Thyroid gland (tissue), 4 donors: Measurements from ENCODE around the gene NDUFA8. TPM values are rescaled to one million over a fixed set of nuclear protein-coding genes. Genes with fewer than 3 reads are reported as not detected.

ENCODE experiments used
- DNase-seq, 2 donors: peaks; one replicate each; pipeline ENCODE4 v3.0.0-alpha.2; 2019
- H3K27ac ChIP-seq, 3 donors: fragments of 200-600 bp; sonication (generic); 1 replicate in 2 of 3; 2 replicates in 1 of 3; pipeline ENCODE4 v1.5.1; 2016 to 2019; ENCODE audit warnings: mild to moderate bottlenecking in 1 of 3, moderate library complexity in 1 of 3
- H3K27me3 ChIP-seq: fragments of 200-600 bp; sonication (generic); one replicate; pipeline ENCODE4 v1.5.1; 2019
- H3K36me3 ChIP-seq, 2 donors: fragments of 200-600 bp; sonication (generic); one replicate each; pipeline ENCODE4 v1.5.1; 2016 to 2019
- H3K4me1 ChIP-seq, 2 donors: fragments of 200-600 bp; sonication (generic); one replicate each; pipeline ENCODE4 v1.5.1; 2017 to 2019
- H3K4me3 ChIP-seq, 3 donors: fragments of 200-600 bp; sonication (generic); replicated peaks in 1 of 3; 1 replicate in 2 of 3; 2 replicates in 1 of 3; pipeline ENCODE4 v1.5.1; 2016; ENCODE audit warnings: mild to moderate bottlenecking in 1 of 3
- H3K9me3 ChIP-seq: fragments of 200-600 bp; sonication (generic); one replicate; pipeline ENCODE4 v1.5.1; 2017
- POLR2A ChIP-seq, 2 donors: fragments of 450-650 bp; IDR thresholded peaks; one replicate each; pipeline ENCODE4 v1.6.1; 2017; ENCODE audit warnings: antibody characterized with exemption in 2 of 2, mild to moderate bottlenecking in 2 of 2, moderate library complexity in 1 of 2
- WGBS, 2 donors: methylation state at CpG; one replicate each; pipeline ENCODE4 v1.1.5; 2017; 5-methylcytosine and 5-hydroxymethylcytosine counted together
- intact Hi-C: fragments of 100-400 bp; cut with DNase I; formaldehyde crosslinking; loops from one replicate; pipeline ENCODE4 v1.15.1; 2023
- total RNA-seq, 4 donors: library from RNA; depleted of rRNA; stranded (reverse); fragments of >200 nt; gene quantifications; one replicate each; pipeline ENCODE4 v1.2.3, GENCODE V29; 2016
- TF ChIP-seq, protein P1 (sequence below), 6 experiments: fragments of 200-600 bp in 3 of 6; fragments of 450-650 bp in 3 of 6; sonication (generic) in 3 of 6; IDR thresholded peaks; one replicate each; pipeline ENCODE4 v1.5.1; 2016 to 2019; ENCODE audit warnings: antibody characterized with exemption in 6 of 6, mild to moderate bottlenecking in 2 of 6, inconsistent platforms in 1 of 6, moderate library complexity in 1 of 6

NDUFA8 gene
- total RNA-seq, 4 donors from 2014 or later: 18.1 to 70.7 (median 53.2) TPM

DNA sequence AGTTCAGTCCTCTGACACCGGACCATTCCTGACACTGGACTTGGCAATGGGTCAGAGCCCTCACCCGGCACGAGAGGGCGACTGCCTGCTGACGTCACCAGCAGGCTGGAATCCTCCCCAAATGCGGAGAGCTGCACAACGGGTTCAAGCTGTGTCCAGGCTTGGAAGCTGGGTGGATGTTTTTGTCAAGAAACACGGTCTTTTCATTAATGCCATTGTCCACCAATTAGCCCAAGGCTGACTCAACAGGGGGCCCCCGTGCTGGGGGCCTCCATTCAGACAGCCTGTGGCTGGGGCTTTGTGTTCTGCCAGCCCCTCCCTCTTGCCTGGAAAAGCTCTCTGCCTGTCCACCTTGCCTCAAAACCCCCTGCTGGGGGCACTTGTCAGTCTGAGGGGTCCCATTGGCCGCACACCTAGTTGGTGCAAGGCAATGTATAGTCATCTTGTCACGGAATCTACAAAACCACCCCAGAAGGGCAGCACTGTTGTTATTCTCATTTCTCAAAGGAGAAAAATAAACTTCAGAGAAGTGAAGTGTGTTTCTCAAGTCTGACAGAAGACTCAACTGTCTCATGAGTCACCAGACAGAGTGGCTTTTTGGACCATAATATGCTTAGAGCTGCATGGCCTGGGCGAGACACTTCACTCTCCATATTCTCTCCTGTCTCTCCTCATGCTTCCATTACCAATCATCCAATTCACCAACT is 24.6 kb downstream of the NDUFA8 start:
- DNase-seq: peak; percentile 17 to 19
- no peak overlapping the region for H3K27ac ChIP-seq
- intact Hi-C loops: no loop called here
- H3K4me3 ChIP-seq: no peak overlapping the region
- no peak for TF ChIP-seq POLR2A (IDR thresholded peaks at IDR 0.05)
- TF ChIP-seq, protein P1, sequence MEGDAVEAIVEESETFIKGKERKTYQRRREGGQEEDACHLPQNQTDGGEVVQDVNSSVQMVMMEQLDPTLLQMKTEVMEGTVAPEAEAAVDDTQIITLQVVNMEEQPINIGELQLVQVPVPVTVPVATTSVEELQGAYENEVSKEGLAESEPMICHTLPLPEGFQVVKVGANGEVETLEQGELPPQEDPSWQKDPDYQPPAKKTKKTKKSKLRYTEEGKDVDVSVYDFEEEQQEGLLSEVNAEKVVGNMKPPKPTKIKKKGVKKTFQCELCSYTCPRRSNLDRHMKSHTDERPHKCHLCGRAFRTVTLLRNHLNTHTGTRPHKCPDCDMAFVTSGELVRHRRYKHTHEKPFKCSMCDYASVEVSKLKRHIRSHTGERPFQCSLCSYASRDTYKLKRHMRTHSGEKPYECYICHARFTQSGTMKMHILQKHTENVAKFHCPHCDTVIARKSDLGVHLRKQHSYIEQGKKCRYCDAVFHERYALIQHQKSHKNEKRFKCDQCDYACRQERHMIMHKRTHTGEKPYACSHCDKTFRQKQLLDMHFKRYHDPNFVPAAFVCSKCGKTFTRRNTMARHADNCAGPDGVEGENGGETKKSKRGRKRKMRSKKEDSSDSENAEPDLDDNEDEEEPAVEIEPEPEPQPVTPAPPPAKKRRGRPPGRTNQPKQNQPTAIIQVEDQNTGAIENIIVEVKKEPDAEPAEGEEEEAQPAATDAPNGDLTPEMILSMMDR (IDR thresholded peaks at IDR 0.05): no peak
- no peaks in the 10 kb centered on the region for H3K9me3 ChIP-seq
- H3K4me1 ChIP-seq: peaks cover 0 to 9% of the 10 kb centered on the region in 2 donors
- 38 to 46% methylated on average over 8 to 9 of the region's 12 CpGs for WGBS, 2 donors
- no peaks in the 10 kb centered on the region for H3K27me3 ChIP-seq
- H3K36me3 ChIP-seq: no peaks in the 10 kb centered on the region

DNA sequence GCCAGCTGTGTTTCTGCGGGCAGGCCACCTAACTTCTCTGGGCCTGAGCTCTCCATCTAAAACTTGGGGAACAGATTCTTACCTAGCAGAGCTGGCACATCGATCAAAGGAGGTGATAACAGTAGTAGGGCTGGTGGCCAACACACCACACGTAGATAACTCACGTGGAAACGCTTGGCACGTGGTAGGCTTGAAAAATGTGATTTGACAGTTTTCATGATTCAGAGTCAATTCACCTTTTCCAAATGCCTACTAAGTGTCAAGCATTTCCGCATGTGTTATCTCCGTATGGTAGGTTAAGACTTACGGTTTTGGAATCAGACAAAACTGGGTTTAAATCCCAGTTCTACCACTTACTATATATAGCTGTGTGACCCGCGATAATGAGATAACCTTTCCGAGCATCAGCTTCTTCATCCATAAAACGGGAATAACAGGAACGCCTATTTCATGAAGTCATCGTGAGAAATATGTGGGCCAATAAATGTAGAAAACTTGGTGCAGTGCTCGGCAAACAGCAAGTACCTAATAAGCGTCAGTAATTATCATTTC is 25.5 kb downstream of the NDUFA8 start:
- H3K4me1 ChIP-seq: peaks cover 0 to 9% of the 10 kb centered on the region in 2 donors
- no peaks in the 10 kb centered on the region for H3K27me3 ChIP-seq
- no peaks in the 10 kb centered on the region for H3K9me3 ChIP-seq
- 79 to 81% methylated on average over 17 of the region's 17 CpGs for WGBS, 2 donors
- H3K36me3 ChIP-seq: no peaks in the 10 kb centered on the region
- no peak for DNase-seq
- TF ChIP-seq, protein P1 (IDR thresholded peaks at IDR 0.05): no peak
- no peak for TF ChIP-seq POLR2A (IDR thresholded peaks at IDR 0.05)
- no peak overlapping the region for H3K27ac ChIP-seq
- no peak overlapping the region for H3K4me3 ChIP-seq
- intact Hi-C loops: no loop called here

DNA sequence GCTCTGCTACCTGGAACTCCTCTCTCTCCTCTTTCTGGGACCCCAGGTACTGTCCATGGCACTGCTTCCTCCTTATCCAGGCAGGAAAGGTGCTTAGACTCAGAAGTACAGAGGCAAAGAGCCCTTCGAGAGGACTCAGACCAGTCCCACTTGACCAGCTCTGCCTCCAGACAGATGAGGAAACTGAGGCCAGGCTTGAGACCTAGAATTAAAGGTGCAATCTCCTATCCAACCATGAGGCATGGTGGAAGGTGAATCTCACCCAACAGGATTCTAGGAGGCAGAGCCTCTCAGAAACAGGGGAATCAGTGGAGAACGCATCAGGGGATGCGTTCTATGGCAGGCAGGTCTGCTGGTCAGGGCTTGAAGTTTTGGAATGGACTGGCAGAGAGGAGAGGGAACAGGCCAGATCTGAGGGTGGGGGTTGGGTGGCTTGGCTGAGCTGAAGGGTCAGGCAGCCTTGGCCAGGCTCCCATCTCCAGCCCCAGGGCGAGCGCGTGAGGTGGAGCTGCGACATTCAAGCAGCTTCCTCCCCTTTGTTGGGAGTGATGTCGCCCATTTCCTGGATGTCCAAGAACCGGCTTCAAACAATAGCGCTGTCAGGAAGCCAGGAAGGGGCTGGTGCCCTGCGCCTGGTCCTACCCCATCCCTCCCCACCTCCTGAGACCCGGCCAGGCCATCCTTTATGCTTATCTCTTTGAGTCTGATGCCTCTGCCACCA is 26.2 kb downstream of the NDUFA8 start:
- Histone ChIP-seq H3K36me3 (no peaks in the 10 kb centered on the region), H3K27ac (no peak overlapping the region), H3K9me3 (no peaks in the 10 kb centered on the region), H3K4me1 (peaks cover 0 to 9% of the 10 kb centered on the region in 2 donors), H3K27me3 (no peaks in the 10 kb centered on the region), H3K4me3 (no peak overlapping the region)
- TF ChIP-seq, protein P1 (IDR thresholded peaks at IDR 0.05): no peak
- TF ChIP-seq POLR2A (IDR thresholded peaks at IDR 0.05): no peak
- intact Hi-C loops: no loop called here
- no peak for DNase-seq
- 79 to 83% methylated on average over 12 of the region's 12 CpGs for WGBS, 2 donors

DNA sequence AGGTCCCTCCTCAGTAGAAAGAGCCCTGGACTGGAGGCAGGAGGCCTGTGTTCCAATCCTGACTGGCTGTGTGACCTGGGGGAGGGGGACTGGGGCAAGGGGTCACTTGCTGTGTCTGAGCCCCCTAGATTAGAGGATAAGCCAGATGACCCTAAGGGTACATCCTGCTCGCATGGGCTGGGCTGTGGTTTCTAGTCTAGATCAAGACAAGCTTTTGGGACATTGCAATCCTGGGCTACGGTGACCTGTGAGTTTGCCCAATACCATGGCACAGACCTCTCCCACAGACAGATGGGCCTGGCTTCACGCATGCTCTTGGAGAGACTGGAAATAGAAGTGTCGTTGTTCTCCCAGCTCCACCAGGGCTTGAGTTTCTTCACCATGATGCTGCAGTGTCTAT is 27.0 kb downstream of the NDUFA8 start:
- Histone ChIP-seq H3K36me3 (no peaks in the 10 kb centered on the region), H3K4me3 (no peak overlapping the region), H3K27me3 (no peaks in the 10 kb centered on the region), H3K27ac (no peak overlapping the region), H3K9me3 (no peaks in the 10 kb centered on the region), H3K4me1 (peaks cover 0 to 9% of the 10 kb centered on the region in 2 donors)
- TF ChIP-seq POLR2A (IDR thresholded peaks at IDR 0.05): no peak
- TF ChIP-seq, protein P1 (IDR thresholded peaks at IDR 0.05): no peak
- DNase-seq: no peak
- intact Hi-C loops: no loop called here
- 92 to 93% methylated on average over 2 to 4 of the region's 4 CpGs for WGBS, 2 donors
